ENCODE results near the gene NPLOC4. TPM values are rescaled to one million over a fixed set of nuclear protein-coding genes. Genes with fewer than 3 reads are reported as not detected.

Gene NPLOC4
- total and polyA plus RNA-seq, 2 donors from 2014 or later: 41.5 to 86.4 TPM

- H3K4me1 ChIP-seq (ENCODE audit: control insufficient read depth in 2 of 3, insufficient read depth in 2 of 3, low read depth in 1 of 3, low read length in 3 of 3): peaks cover 3 to 27% (median 3%) of the 10 kb centered on the region in 3 donors
- H3K4me3 ChIP-seq (ENCODE audit: low read length in 3 of 3): peak overlapping the region; percentile 84 to 96 (median 94)
- peaks cover 11 to 28% (median 20%) of the 10 kb centered on the region in 3 donors for H3K36me3 ChIP-seq (ENCODE audit: control insufficient read depth in 2 of 3, insufficient read depth in 3 of 3, low read length in 3 of 3)
- intact Hi-C loops (cut with DNase I): loop anchor here (2.0 kb wide), 1 partner anchor 115 kb away; no protein-coding TSS in a partner anchor
- peak overlapping the region; percentile 88 to 90 for H3K27ac ChIP-seq (ENCODE audit: low read depth in 2 of 2, low read length in 2 of 2)
- H3K9me3 ChIP-seq (ENCODE audit: control insufficient read depth in 2 of 3, insufficient read depth in 1 of 3, low read length in 3 of 3): no peaks in the 10 kb centered on the region
- peak overlapping the region; percentile 38 to 97 (median 83) for H3K9ac ChIP-seq (ENCODE audit: low read length in 3 of 3)
- no peak for TF ChIP-seq CTCF (IDR thresholded peaks at IDR 0.05; ENCODE audit: borderline replicate concordance, extremely low read depth, insufficient read depth)
- FAIRE-seq: no peak
- no peaks in the 10 kb centered on the region for H3K27me3 ChIP-seq (ENCODE audit: control insufficient read depth, insufficient read depth, low read length)
- DNase-seq: peak in 2 of 5 donors; percentile 2 to 85
These were observed 124.9 kb downstream of the NPLOC4 start for GRCh38 chr17:81511804-81512561.

GRCh38 chr17:81511554-81511803 lies 125.4 kb downstream of the NPLOC4 start:
- no peak for FAIRE-seq
- TF ChIP-seq CTCF (IDR thresholded peaks at IDR 0.05; ENCODE audit: borderline replicate concordance, extremely low read depth, insufficient read depth): no peak
- DNase-seq: no peak
- H3K27me3 ChIP-seq (ENCODE audit: control insufficient read depth, insufficient read depth, low read length): no peaks in the 10 kb centered on the region
- peak overlapping the region; percentile 88 to 90 for H3K27ac ChIP-seq (ENCODE audit: low read depth in 2 of 2, low read length in 2 of 2)
- H3K36me3 ChIP-seq (ENCODE audit: control insufficient read depth in 2 of 3, insufficient read depth in 3 of 3, low read length in 3 of 3): peaks cover 11 to 28% (median 20%) of the 10 kb centered on the region in 3 donors
- peaks cover 3 to 25% (median 3%) of the 10 kb centered on the region in 3 donors for H3K4me1 ChIP-seq (ENCODE audit: control insufficient read depth in 2 of 3, insufficient read depth in 2 of 3, low read depth in 1 of 3, low read length in 3 of 3)
- peak overlapping the region; percentile 38 to 97 (median 83) for H3K9ac ChIP-seq (ENCODE audit: low read length in 3 of 3)
- H3K9me3 ChIP-seq (ENCODE audit: control insufficient read depth in 2 of 3, insufficient read depth in 1 of 3, low read length in 3 of 3): no peaks in the 10 kb centered on the region
- intact Hi-C loops (cut with DNase I): loop anchor here (2.0 kb wide), 1 partner anchor 115 kb away; no protein-coding TSS in a partner anchor
- H3K4me3 ChIP-seq (ENCODE audit: low read length in 3 of 3): peak overlapping the region; percentile 84 to 96 (median 94)

- intact Hi-C loops (cut with DNase I): loop anchor here (2.0 kb wide), 1 partner anchor 114 kb away; no protein-coding TSS in a partner anchor
- Histone ChIP-seq H3K4me3 (ENCODE audit: low read length in 3 of 3) (peak overlapping the region; percentile 84 to 96 (median 94)), H3K27me3 (ENCODE audit: control insufficient read depth, insufficient read depth, low read length) (no peaks in the 10 kb centered on the region), H3K9me3 (ENCODE audit: control insufficient read depth in 2 of 3, insufficient read depth in 1 of 3, low read length in 3 of 3) (no peaks in the 10 kb centered on the region), H3K36me3 (ENCODE audit: control insufficient read depth in 2 of 3, insufficient read depth in 3 of 3, low read length in 3 of 3) (peaks cover 11 to 28% (median 20%) of the 10 kb centered on the region in 3 donors), H3K9ac (ENCODE audit: low read length in 3 of 3) (peak overlapping the region; percentile 38 to 97 (median 83)), H3K27ac (ENCODE audit: low read depth in 2 of 2, low read length in 2 of 2) (peak overlapping the region; percentile 88 to 90), H3K4me1 (ENCODE audit: control insufficient read depth in 2 of 3, insufficient read depth in 2 of 3, low read depth in 1 of 3, low read length in 3 of 3) (peaks cover 3 to 20% (median 3%) of the 10 kb centered on the region in 3 donors)
- TF ChIP-seq CTCF (IDR thresholded peaks at IDR 0.05; ENCODE audit: borderline replicate concordance, extremely low read depth, insufficient read depth): no peak
- peak in 3 of 5 donors; percentile 24 to 82 (median 58) for DNase-seq
- no peak for FAIRE-seq
These were observed 125.9 kb downstream of the NPLOC4 start for GRCh38 chr17:81510785-81511553.
